HEK293 (cell line): ENCODE measurements around the gene FRMD5.

ENCODE experiments used
- CTCF ChIA-PET: fragments of 350-600 bp; formaldehyde crosslinking; extraction: SDS; loops from one replicate; lab custom pipeline; 2021; ENCODE audit warnings: antibody characterized with exemption; lab: Yijun Ruan, JAX
- POLR2A ChIA-PET: fragments of 300-600 bp; formaldehyde crosslinking; extraction: SDS; loops from one replicate; lab custom pipeline; 2020; ENCODE audit warnings: antibody characterized with exemption, inconsistent platforms; lab: Yijun Ruan, JAX
- H3K27ac ChIP-seq: fragments of 200-500 bp; sonication (Bioruptor generic); 2 replicates; pipeline ENCODE4 v1.5.1; 2014; ENCODE audit warnings: low read depth, low read length, control low read depth, inconsistent platforms; ENCODE audit errors: extremely low read depth
- H3K36me3 ChIP-seq, 2 experiments: fragments of 200-500 bp in 1 of 2; sonication (Bioruptor generic) in 1 of 2; 1 replicate in 1 of 2; 2 replicates in 1 of 2; pipeline ENCODE4 v1.5.1; 2014 to 2017; ENCODE audit warnings: inconsistent platforms in 2 of 2, low read length in 2 of 2; ENCODE audit not compliant: control insufficient read depth in 2 of 2, insufficient read depth in 1 of 2
- H3K4me1 ChIP-seq: fragments of 200-500 bp; sonication (Bioruptor generic); 2 replicates; pipeline ENCODE4 v1.5.1; 2014; ENCODE audit warnings: mild to moderate bottlenecking, low read length, inconsistent platforms; ENCODE audit not compliant: control insufficient read depth, insufficient read depth
- H3K4me3 ChIP-seq: 2 replicates; pipeline ENCODE4 v1.5.1; 2011; ENCODE audit warnings: low read depth, mild to moderate bottlenecking, control low read depth, low read length, moderate library complexity
- H3K9me3 ChIP-seq: fragments of 200-500 bp; sonication (Bioruptor generic); 2 replicates; pipeline ENCODE4 v1.5.1; 2014; ENCODE audit warnings: low read depth, low read length, inconsistent platforms; ENCODE audit not compliant: control insufficient read depth, insufficient read depth
- GLIS1 ChIP-seq: fragments of 450-650 bp; formaldehyde crosslinking; IDR thresholded peaks from 2 replicates; pipeline ENCODE4 v1.5.1; 2016; ENCODE audit warnings: missing biosample characterization, missing genetic modification characterization
- IKZF3 ChIP-seq: fragments of 450-650 bp; IDR thresholded peaks from 2 replicates; pipeline ENCODE4 v1.5.0; 2018; ENCODE audit warnings: missing biosample characterization, mild to moderate bottlenecking, missing genetic modification characterization, moderate library complexity
- PRDM1 ChIP-seq: fragments of 450-650 bp; formaldehyde crosslinking; IDR thresholded peaks from 2 replicates; pipeline ENCODE4; 2016; ENCODE audit warnings: missing biosample characterization, missing genetic modification characterization
- PRDM2 ChIP-seq: fragments of 450-650 bp; formaldehyde crosslinking; IDR thresholded peaks from 2 replicates; pipeline ENCODE4 v1.5.1; 2016; ENCODE audit warnings: missing biosample characterization, missing genetic modification characterization, borderline replicate concordance
- PRDM6 ChIP-seq: fragments of 450-650 bp; formaldehyde crosslinking; IDR thresholded peaks from 2 replicates; pipeline ENCODE4 v1.5.1; 2017; ENCODE audit warnings: missing biosample characterization, missing genetic modification characterization
- SCRT1 ChIP-seq: fragments of 450-650 bp; formaldehyde crosslinking; IDR thresholded peaks from 2 replicates; pipeline ENCODE4 v1.5.1; 2016; ENCODE audit warnings: missing biosample characterization, missing genetic modification characterization, borderline replicate concordance
- ZEB2 ChIP-seq: fragments of 450-650 bp; formaldehyde crosslinking; IDR thresholded peaks from 2 replicates; pipeline ENCODE4 v1.5.1; 2016; ENCODE audit warnings: missing biosample characterization, missing genetic modification characterization
- ZFHX2 ChIP-seq: fragments of 450-650 bp; formaldehyde crosslinking; conservative IDR thresholded peaks from 2 replicates; pipeline ENCODE4 v1.5.1; 2016; ENCODE audit warnings: missing biosample characterization, missing genetic modification characterization
- ZFP3 ChIP-seq: fragments of 450-650 bp; formaldehyde crosslinking; IDR thresholded peaks from 2 replicates; pipeline ENCODE4 v1.5.1; 2016; ENCODE audit warnings: low read depth, missing biosample characterization, missing genetic modification characterization
- ZNF175 ChIP-seq: fragments of 450-650 bp; formaldehyde crosslinking; IDR thresholded peaks from 2 replicates; pipeline ENCODE4 v1.5.1; 2016; ENCODE audit warnings: missing biosample characterization, missing genetic modification characterization
- ZNF23 ChIP-seq: fragments of 450-650 bp; formaldehyde crosslinking; IDR thresholded peaks from 2 replicates; pipeline ENCODE4 v1.5.1; 2016; ENCODE audit warnings: missing biosample characterization, missing genetic modification characterization, borderline replicate concordance
- ZNF366 ChIP-seq: fragments of 450-650 bp; formaldehyde crosslinking; conservative IDR thresholded peaks from 2 replicates; pipeline ENCODE4 v1.5.1; 2016; ENCODE audit warnings: missing biosample characterization, missing genetic modification characterization
- ZNF37A ChIP-seq: fragments of 450-650 bp; IDR thresholded peaks from 2 replicates; pipeline ENCODE4 v1.5.1; 2018; ENCODE audit warnings: missing biosample characterization, missing genetic modification characterization
- ZNF394 ChIP-seq: fragments of 450-650 bp; formaldehyde crosslinking; IDR thresholded peaks from 2 replicates; pipeline ENCODE4 v1.5.1; 2016; ENCODE audit warnings: missing biosample characterization, missing genetic modification characterization, mild to moderate bottlenecking, moderate library complexity, borderline replicate concordance
- ZNF473 ChIP-seq: fragments of 450-650 bp; formaldehyde crosslinking; IDR thresholded peaks from 2 replicates; pipeline ENCODE4 v1.5.1; 2017; ENCODE audit warnings: missing biosample characterization, missing genetic modification characterization
- ZNF585B ChIP-seq: fragments of 450-650 bp; formaldehyde crosslinking; IDR thresholded peaks from 2 replicates; pipeline ENCODE4 v1.5.1; 2016; ENCODE audit warnings: missing biosample characterization, missing genetic modification characterization
- ZNF664 ChIP-seq: fragments of 450-650 bp; formaldehyde crosslinking; IDR thresholded peaks from 2 replicates; pipeline ENCODE4 v1.5.1; 2016; ENCODE audit warnings: missing biosample characterization, missing genetic modification characterization
- ZNF670 ChIP-seq: fragments of 450-650 bp; formaldehyde crosslinking; IDR thresholded peaks from 2 replicates; pipeline ENCODE4 v1.5.1; 2016; ENCODE audit warnings: missing biosample characterization, missing genetic modification characterization, low read depth
- ZNF704 ChIP-seq: fragments of 450-650 bp; formaldehyde crosslinking; IDR thresholded peaks from 2 replicates; pipeline ENCODE4 v1.5.1; 2016; ENCODE audit warnings: missing biosample characterization, missing genetic modification characterization
- ZNF76 ChIP-seq: fragments of 450-650 bp; formaldehyde crosslinking; IDR thresholded peaks from 2 replicates; pipeline ENCODE4; 2016; ENCODE audit warnings: low read depth, missing biosample characterization, missing genetic modification characterization, borderline replicate concordance
- TF ChIP-seq, protein P1 (sequence below): fragments of 450-650 bp; formaldehyde crosslinking; IDR thresholded peaks from 2 replicates; pipeline ENCODE4 v1.5.1; 2016; ENCODE audit warnings: missing biosample characterization, missing genetic modification characterization, borderline replicate concordance
- TF ChIP-seq, protein P2 (sequence below): fragments of 450-650 bp; formaldehyde crosslinking; IDR thresholded peaks from 2 replicates; pipeline ENCODE4 v1.5.1; 2016; ENCODE audit warnings: missing biosample characterization, missing genetic modification characterization
- TF ChIP-seq, protein P3 (sequence below): fragments of 450-650 bp; formaldehyde crosslinking; IDR thresholded peaks from 2 replicates; pipeline ENCODE4 v1.5.1; 2016; ENCODE audit warnings: missing biosample characterization, missing genetic modification characterization

FRMD5 gene

DNA sequence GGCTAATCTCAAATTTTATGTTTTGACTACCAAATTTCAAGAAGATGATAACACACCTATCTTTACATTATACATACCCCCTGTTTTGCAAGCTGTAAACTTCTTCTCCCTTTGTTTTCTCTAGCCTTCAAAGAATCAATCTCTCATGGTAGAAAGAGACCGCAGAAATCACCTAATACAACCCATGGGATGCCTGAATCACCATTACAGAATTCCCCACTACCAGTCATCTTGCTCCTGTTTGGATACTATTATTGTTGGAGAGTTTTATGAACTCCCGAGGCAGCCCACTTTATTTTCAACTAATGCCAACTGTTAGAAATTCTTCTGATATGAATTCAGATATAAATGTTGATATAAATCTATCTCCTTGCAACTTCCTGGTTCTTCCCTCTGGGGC, 110.9 kb downstream of the FRMD5 start (continued):
- TF ChIP-seq PRDM2 (tag by site-specific recombination) = no peak
- no peak for TF ChIP-seq ZNF704 (tag by site-specific recombination)
- no peak for TF ChIP-seq ZNF23 (tag by site-specific recombination)
- no peak for TF ChIP-seq ZFHX2

DNA sequence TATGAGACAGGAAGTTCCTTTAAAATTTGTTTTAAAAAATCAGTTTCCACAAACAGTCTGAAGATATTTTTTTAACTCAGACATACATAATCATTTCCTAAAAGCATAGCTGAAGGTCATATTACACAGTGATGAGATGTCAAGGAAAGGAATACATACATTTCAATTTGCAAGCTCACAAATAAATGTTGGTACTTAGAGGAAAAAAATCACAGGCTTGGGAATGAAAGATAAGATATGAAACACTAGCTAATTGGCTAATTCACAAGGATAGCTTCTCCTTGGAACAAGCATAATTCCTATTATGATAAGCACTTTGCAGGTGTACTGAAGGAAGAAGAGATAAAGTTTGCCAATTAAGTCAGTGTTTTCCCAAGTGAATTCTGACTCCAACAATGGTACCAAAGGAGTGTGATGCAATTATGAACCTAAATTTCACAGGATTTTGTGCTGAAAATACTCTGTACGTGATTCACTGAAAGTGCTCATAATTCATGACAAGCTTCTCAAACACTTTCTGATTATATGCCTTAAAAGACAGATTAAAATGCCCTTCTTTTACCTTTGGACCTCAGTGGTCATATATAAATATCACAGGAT, 112.4 kb downstream of the FRMD5 start:
- Histone ChIP-seq H3K27ac (no peak overlapping the region), H3K4me1 (peaks cover 10% of the 10 kb centered on the region; the same call in 1 of the 2 replicates), H3K9me3 (no peaks in the 10 kb centered on the region), H3K36me3 (no peaks in the 10 kb centered on the region), H3K4me3 (no peak overlapping the region)
- ChIA-PET CTCF (interaction anchor here (0.5 to 1.2 kb wide), 3 partner anchors 35 to 194 kb away, joined by 3 to 6 read pairs (median 4); no protein-coding TSS in a partner anchor), POLR2A (interaction anchor here (0.6 kb wide), 1 partner anchor 495 kb away, joined by 6 read pairs; no protein-coding TSS in a partner anchor)
- TF ChIP-seq PRDM6 (tag by site-specific recombination) (peak; percentile 54), ZNF394 (no peak), ZNF670 (tag by site-specific recombination) (no peak), PRDM1 (tag by site-specific recombination) (0 out of 2 replicates have a peak, but pooled peaks have one; percentile 6), ZFP3 (tag by site-specific recombination) (no peak), ZEB2 (tag by site-specific recombination) (0 out of 2 replicates have a peak, but pooled peaks have one; percentile 16), ZNF37A (tag by site-specific recombination) (no peak), GLIS1 (tag by site-specific recombination) (no peak), ZNF76 (no peak), IKZF3 (0 out of 2 replicates have a peak, but pooled peaks have one; percentile 57), SCRT1 (no peak), ZNF585B (tag by site-specific recombination) (no peak), ZNF366 (tag by site-specific recombination) (0 out of 2 replicates have a peak, but pooled peaks have one; percentile 14), ZNF473 (tag by site-specific recombination) (no peak), ZNF664 (tag by site-specific recombination) (no peak), ZNF175 (tag by site-specific recombination) (no peak)
- TF ChIP-seq, protein P1, sequence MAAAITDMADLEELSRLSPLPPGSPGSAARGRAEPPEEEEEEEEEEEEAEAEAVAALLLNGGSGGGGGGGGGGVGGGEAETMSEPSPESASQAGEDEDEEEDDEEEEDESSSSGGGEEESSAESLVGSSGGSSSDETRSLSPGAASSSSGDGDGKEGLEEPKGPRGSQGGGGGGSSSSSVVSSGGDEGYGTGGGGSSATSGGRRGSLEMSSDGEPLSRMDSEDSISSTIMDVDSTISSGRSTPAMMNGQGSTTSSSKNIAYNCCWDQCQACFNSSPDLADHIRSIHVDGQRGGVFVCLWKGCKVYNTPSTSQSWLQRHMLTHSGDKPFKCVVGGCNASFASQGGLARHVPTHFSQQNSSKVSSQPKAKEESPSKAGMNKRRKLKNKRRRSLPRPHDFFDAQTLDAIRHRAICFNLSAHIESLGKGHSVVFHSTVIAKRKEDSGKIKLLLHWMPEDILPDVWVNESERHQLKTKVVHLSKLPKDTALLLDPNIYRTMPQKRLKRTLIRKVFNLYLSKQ = no peak
- TF ChIP-seq, protein P2, sequence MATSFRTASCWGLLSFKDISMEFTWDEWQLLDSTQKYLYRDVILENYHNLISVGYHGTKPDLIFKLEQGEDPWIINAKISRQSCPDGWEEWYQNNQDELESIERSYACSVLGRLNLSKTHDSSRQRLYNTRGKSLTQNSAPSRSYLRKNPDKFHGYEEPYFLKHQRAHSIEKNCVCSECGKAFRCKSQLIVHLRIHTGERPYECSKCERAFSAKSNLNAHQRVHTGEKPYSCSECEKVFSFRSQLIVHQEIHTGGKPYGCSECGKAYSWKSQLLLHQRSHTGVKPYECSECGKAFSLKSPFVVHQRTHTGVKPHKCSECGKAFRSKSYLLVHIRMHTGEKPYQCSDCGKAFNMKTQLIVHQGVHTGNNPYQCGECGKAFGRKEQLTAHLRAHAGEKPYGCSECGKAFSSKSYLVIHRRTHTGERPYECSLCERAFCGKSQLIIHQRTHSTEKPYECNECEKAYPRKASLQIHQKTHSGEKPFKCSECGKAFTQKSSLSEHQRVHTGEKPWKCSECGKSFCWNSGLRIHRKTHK (tag by site-specific recombination) = no peak
- TF ChIP-seq, protein P3, sequence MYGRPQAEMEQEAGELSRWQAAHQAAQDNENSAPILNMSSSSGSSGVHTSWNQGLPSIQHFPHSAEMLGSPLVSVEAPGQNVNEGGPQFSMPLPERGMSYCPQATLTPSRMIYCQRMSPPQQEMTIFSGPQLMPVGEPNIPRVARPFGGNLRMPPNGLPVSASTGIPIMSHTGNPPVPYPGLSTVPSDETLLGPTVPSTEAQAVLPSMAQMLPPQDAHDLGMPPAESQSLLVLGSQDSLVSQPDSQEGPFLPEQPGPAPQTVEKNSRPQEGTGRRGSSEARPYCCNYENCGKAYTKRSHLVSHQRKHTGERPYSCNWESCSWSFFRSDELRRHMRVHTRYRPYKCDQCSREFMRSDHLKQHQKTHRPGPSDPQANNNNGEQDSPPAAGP (tag by site-specific recombination) = no peak
